Heart left ventricle (tissue), 16 donors: ENCODE results near the gene PRRT4. TPM values are rescaled to one million over a fixed set of nuclear protein-coding genes. Genes with fewer than 3 reads are reported as not detected.
A peak's percentile ranks its signal among the peaks of the same experiment; 100 is the strongest.

Experiments
- ATAC-seq, 4 donors: fragments of 200-7000 bp; cut with Tn5 transposase; one replicate each; pipeline ENCODE4 v1.9.1; 2020 to 2022; ENCODE audit warnings: moderate library complexity in 4 of 4, mild to moderate bottlenecking in 3 of 4, moderate number of reproducible peaks in 1 of 4
- DNase-seq, 5 donors: peaks; one replicate each; pipeline ENCODE4 v3.0.0-alpha.2; 2020
- H3K27ac ChIP-seq, 12 donors: fragments of 200-600 bp; sonication (generic) in 4 of 12; one replicate each; pipeline versions ENCODE4 v1.5.0 to v1.8.0; 2016 to 2022; ENCODE audit warnings: mild to moderate bottlenecking in 2 of 12
- H3K27me3 ChIP-seq, 9 donors: fragments of 200-600 bp; sonication (generic) in 2 of 9; one replicate each; pipeline versions ENCODE4 v1.5.1 to v1.8.0; 2016 to 2022; ENCODE audit warnings: mild to moderate bottlenecking in 3 of 9
- H3K36me3 ChIP-seq, 9 donors: fragments of 200-600 bp; sonication (generic) in 2 of 9; one replicate each; pipeline versions ENCODE4 v1.5.0 to v1.8.0; 2018 to 2022; ENCODE audit warnings: mild to moderate bottlenecking in 2 of 9
- H3K4me1 ChIP-seq, 12 donors: fragments of 200-600 bp; sonication (generic) in 4 of 12; one replicate each; pipeline versions ENCODE4 v1.5.0 to v1.8.0; 2016 to 2022; ENCODE audit warnings: mild to moderate bottlenecking in 3 of 12
- H3K4me3 ChIP-seq, 12 donors: fragments of 200-600 bp; sonication (generic) in 4 of 12; one replicate each; pipeline versions ENCODE4 v1.5.0 to v1.8.0; 2017 to 2022; ENCODE audit warnings: mild to moderate bottlenecking in 9 of 12, moderate library complexity in 4 of 12
- H3K9me3 ChIP-seq, 12 donors: fragments of 200-600 bp; sonication (generic) in 4 of 12; one replicate each; pipeline versions ENCODE4 v1.5.0 to v1.8.0; 2016 to 2022; ENCODE audit warnings: mild to moderate bottlenecking in 1 of 12
- CTCF ChIP-seq, 12 donors: fragments of 200-600 bp; sonication (generic) in 4 of 12; IDR thresholded peaks; one replicate each; pipeline versions ENCODE4 v1.5.0 to v1.8.0; 2018 to 2022; ENCODE audit warnings: antibody characterized with exemption in 12 of 12, mild to moderate bottlenecking in 5 of 12
- POLR2A ChIP-seq, 2 donors: fragments of 450-650 bp; IDR thresholded peaks; one replicate each; pipeline ENCODE4 v1.6.1; 2017; ENCODE audit warnings: antibody characterized with exemption in 2 of 2, mild to moderate bottlenecking in 2 of 2, moderate library complexity in 2 of 2
- WGBS, 4 donors: extraction: QIAGEN DNeasy Blood & Tissue Kit in 2 of 4; methylation state at CpG; one replicate each; pipeline versions ENCODE4 v1.1.5 to v1.1.7; 2013 to 2018; 5-methylcytosine and 5-hydroxymethylcytosine counted together
- intact Hi-C, 10 donors: fragments of 100-400 bp; cut with DNase I; formaldehyde crosslinking; loops; one replicate each; pipeline versions ENCODE4 v1.11.1 to v1.14.2; 2022
- polyA plus RNA-seq, 2 donors: library from polyadenylated mRNA; stranded (reverse); fragments of 200-250 nt; gene quantifications; one replicate each; pipeline ENCODE4 v1.2.3, GENCODE V29; 2013
- total RNA-seq, 9 donors: library from RNA; depleted of rRNA in 2 of 9; stranded (reverse); fragments of >200 nt in 2 of 9; fragmentation: NEBNext Ultra II Directional in 3 of 9; extraction: Animal tissue kit (Norgen Biotek cat#: 25700) in 3 of 9; gene quantifications; one replicate each; pipeline versions ENCODE4 v1.1.0 to v1.2.4, GENCODE V29; 2016 to 2023
- donor health status: ischemic (EF 13 %, LVEDD 7.1; RV severe dilation, severe dysfunction).
- donor health status: healthy with polysubstance abuse.
- donor health status: DM: no; HTN: yes; CAD: no.
- donor health status: DM: no; HTN: no; CAD: no.
- donor health status: ischemic (EF 25% LVEDD 6.9; RV normal size, moderate dysfunction).
- donor health status: ischemic (EF 25% LVEDD 5.7; RV mildly dilated, moderate dysfunction).
- donor health status: healthy.
- donor health status: DM: yes; HTN: yes; CAD: no.
- donor health status: ischemic (EF 35%, LVEDD 5.7; RV mildly dilated, moderate dysfunction).
- donor health status: nonischemic (EF 11% LVEDD 7.7; RV severe dilation, severe dysfunction).
- donor health status: DM: yes; HTN: yes; CAD: no.
- donor health status: PGD.
- donor health status: ischemic (EF 29% LVEDD 5.4; RV normal size, mild dysfunction).
- donor health status: nonischemic (EF 23%, LVEDD 6.1; RV moderate dilation, normal function).

The PRRT4 gene
- total and polyA plus RNA-seq, 11 donors = 0.31 to 3.1 (median 1.9) TPM

- Histone ChIP-seq H3K4me1 (peaks cover 0 to 15% (median 8%) of the 10 kb centered on the region in 12 donors), H3K27ac (no peak overlapping the region), H3K36me3 (peaks cover 0 to 80% (median 51%) of the 10 kb centered on the region in 9 donors), H3K4me3 (no peak overlapping the region), H3K9me3 (no peaks in the 10 kb centered on the region), H3K27me3 (no peaks in the 10 kb centered on the region)
- intact Hi-C loops = loop anchor here in 8 of 10 donors (2.0 to 10.0 kb wide), 6 partner anchors 25 to 65 kb away; partner anchors contain the start of gene HILPDA (in 1 of the 8)
- ATAC-seq = no peak
- WGBS, 4 donors = 92 to 97% (median 95%) methylated on average over 6 to 7 of the region's 7 CpGs
- no peak for TF ChIP-seq CTCF (IDR thresholded peaks at IDR 0.05)
- TF ChIP-seq POLR2A (IDR thresholded peaks at IDR 0.05) = no peak
- no peak for DNase-seq
These were observed 38.5 kb upstream of the PRRT4 start for GRCh38 chr7:128399991-128400390.

- H3K36me3 ChIP-seq = peaks cover 0 to 92% (median 63%) of the 10 kb centered on the region in 9 donors
- H3K27me3 ChIP-seq = no peaks in the 10 kb centered on the region
- TF ChIP-seq CTCF (IDR thresholded peaks at IDR 0.05) (peak in 2 of 12 donors; percentile 13 to 15), POLR2A (IDR thresholded peaks at IDR 0.05) (no peak)
- peaks cover 0 to 3% (median 0%) of the 10 kb centered on the region in 12 donors for H3K4me1 ChIP-seq
- ATAC-seq (peak in 1 of 4 donors; percentile 25), DNase-seq (no peak)
- intact Hi-C loops = loop anchor here in 8 of 10 donors (1.0 to 2.0 kb wide), 6 partner anchors 26 to 62 kb away; no protein-coding TSS in a partner anchor
- H3K4me3 ChIP-seq = no peak overlapping the region
- no peak overlapping the region for H3K27ac ChIP-seq
- WGBS, 4 donors = 48 to 62% (median 59%) methylated on average over 6 of the region's 6 CpGs
- no peaks in the 10 kb centered on the region for H3K9me3 ChIP-seq
These were observed 37.3 kb upstream of the PRRT4 start for GRCh38 chr7:128398841-128399135.

GRCh38 chr7:128398016-128398840, 36.7 kb upstream of the PRRT4 start:
- H3K27me3 ChIP-seq = no peaks in the 10 kb centered on the region

More at GRCh38 chr7:128398016-128398840, 36.7 kb upstream of the PRRT4 start:
- ATAC-seq (peak in 3 of 4 donors; percentile 59 to 73 (median 72)), DNase-seq (peak in 2 of 5 donors; percentile 53 to 57)
- Histone ChIP-seq H3K4me1 (no peaks in the 10 kb centered on the region), H3K4me3 (no peak overlapping the region), H3K27ac (no peak overlapping the region), H3K9me3 (no peaks in the 10 kb centered on the region), H3K36me3 (peaks cover 0 to 96% (median 66%) of the 10 kb centered on the region in 9 donors)
- TF ChIP-seq CTCF (IDR thresholded peaks at IDR 0.05) (peak; percentile 88 to 98 (median 93)), POLR2A (IDR thresholded peaks at IDR 0.05) (no peak)
- intact Hi-C loops = loop anchor here in 8 of 10 donors (1.0 to 2.0 kb wide), 6 partner anchors 27 to 63 kb away; no protein-coding TSS in a partner anchor
- WGBS, 4 donors = 65 to 73% (median 69%) methylated on average over 4 to 16 of the region's 16 CpGs
